K562 (cell line): ENCODE measurements around the gene BCAR3. TPM values are rescaled to one million over a fixed set of nuclear protein-coding genes. Genes with fewer than 3 reads are reported as not detected.

Experiments used
- AFF4 ChIP-seq: sonication (generic); formaldehyde crosslinking; IDR thresholded peaks from 2 replicates; pipeline ENCODE4 v1.8.0; 2023; ENCODE audit warnings: mild to moderate bottlenecking, missing genetic modification reagents
- ARID1B ChIP-seq: fragments of 450-650 bp; IDR thresholded peaks from 2 replicates; pipeline ENCODE4 v1.6.1; 2016; ENCODE audit warnings: antibody characterized with exemption, mild to moderate bottlenecking, inconsistent platforms
- CHD4 ChIP-seq: fragments of 200-600 bp; sonication (generic); IDR thresholded peaks from 3 replicates; pipeline ENCODE4 v1.6.1; 2012; ENCODE audit warnings: low read depth, mild to moderate bottlenecking, mixed read lengths, low read length, inconsistent platforms; ENCODE audit not compliant: insufficient read depth, insufficient replicate concordance, poor library complexity, severe bottlenecking
- CREB1 ChIP-seq, 2 experiments: sonication (generic) in 1 of 2; formaldehyde crosslinking in 1 of 2; IDR thresholded peaks; 2 replicates each; pipeline versions ENCODE4 v1.6.1 to v1.8.0; 2012 to 2022; ENCODE audit warnings: inconsistent platforms in 1 of 2, mild to moderate bottlenecking in 1 of 2, missing genetic modification reagents in 1 of 2, moderate library complexity in 1 of 2
- CXXC5 ChIP-seq: fragments of 250-450 bp; sonication (Bioruptor Pico); IDR thresholded peaks from 2 replicates; pipeline ENCODE4 v1.8.0; 2022; ENCODE audit warnings: inconsistent platforms, mild to moderate bottlenecking, moderate library complexity
- ETV6 ChIP-seq, 3 experiments: fragments of 150-350 bp in 1 of 3; sonication (generic) in 1 of 3; formaldehyde crosslinking in 1 of 3; IDR thresholded peaks; 2 replicates each; pipeline versions ENCODE4 v1.6.1 to v1.8.0; 2014 to 2022; ENCODE audit warnings: borderline replicate concordance in 2 of 3, low read depth in 2 of 3, antibody characterized with exemption in 1 of 3, low read length in 1 of 3, mild to moderate bottlenecking in 1 of 3, missing genetic modification reagents in 1 of 3
- HNRNPUL1 ChIP-seq: fragments of 200-400 bp; formaldehyde crosslinking; IDR thresholded peaks from 2 replicates; pipeline ENCODE4 v1.6.1; 2017; ENCODE audit warnings: low read length
- KAT2B ChIP-seq: IDR thresholded peaks from one replicate; pipeline ENCODE4 v1.6.1; 2012; ENCODE audit warnings: low read depth, mild to moderate bottlenecking, control low read depth, inconsistent platforms, low read length, moderate library complexity
- MIER1 ChIP-seq: fragments of 450-650 bp; IDR thresholded peaks from 2 replicates; pipeline ENCODE4 v1.6.1; 2016; ENCODE audit warnings: antibody characterized with exemption, mild to moderate bottlenecking, low read depth
- NR2F6 ChIP-seq: fragments of 450-650 bp; formaldehyde crosslinking; IDR thresholded peaks from 2 replicates; pipeline ENCODE4 v1.4.0; 2020; ENCODE audit warnings: mild to moderate bottlenecking
- PHTF2 ChIP-seq: fragments of 250-450 bp; sonication (Bioruptor Pico); IDR thresholded peaks from 2 replicates; pipeline ENCODE4 v1.5.0; 2021; ENCODE audit warnings: mild to moderate bottlenecking
- POU5F1 ChIP-seq: fragments of 150-350 bp; IDR thresholded peaks from 2 replicates; pipeline ENCODE4 v1.6.1; 2014; ENCODE audit warnings: borderline replicate concordance, low read length, low read depth, mild to moderate bottlenecking; ENCODE audit not compliant: partially characterized antibody
- SMC3 ChIP-seq: conservative IDR thresholded peaks from 2 replicates; pipeline ENCODE4 v1.6.1; 2011; ENCODE audit warnings: low read depth, low read length, improper control_type of control experiment; ENCODE audit not compliant: insufficient read depth
- THRB ChIP-seq: fragments of 450-650 bp; formaldehyde crosslinking; conservative IDR thresholded peaks from 2 replicates; pipeline ENCODE4 v1.4.0; 2022; ENCODE audit warnings: mild to moderate bottlenecking, missing genetic modification characterization
- TRIM28 ChIP-seq: fragments of 450-650 bp; IDR thresholded peaks from 2 replicates; pipeline ENCODE4 v1.6.1; 2017
- ZNF41 ChIP-seq: fragments of 250-450 bp; sonication (Bioruptor Pico); conservative IDR thresholded peaks from 2 replicates; pipeline ENCODE4 v1.4.0; 2020; ENCODE audit warnings: mild to moderate bottlenecking
- ZNF445 ChIP-seq: fragments of 250-450 bp; sonication (Bioruptor Pico); IDR thresholded peaks from 2 replicates; pipeline ENCODE4 v1.4.0; 2020; ENCODE audit warnings: low read depth, mild to moderate bottlenecking, moderate library complexity
- polyA plus RNA-seq, 8 experiments: library from polyadenylated mRNA; depleted of rRNA in 4 of 8; stranded (reverse) in 5 of 8; unstranded in 3 of 8; fragments of >200 nt; fragmentation: Nextera tagmentation in 2 of 8; fragmentation: Illumina TruSeq in 1 of 8; extraction: Ambion mirVana in 2 of 8; extraction: Trizol in 1 of 8; gene quantifications; 2 replicates each; pipeline versions ENCODE4 v1.2.1 to v1.2.3, GENCODE V29; 2011 to 2014; ENCODE audit warnings: inconsistent platforms in 1 of 8, missing spikeins in 1 of 8
- total RNA-seq, 7 experiments: library from RNA; depleted of rRNA in 6 of 7; stranded (reverse); fragments of >200 nt in 6 of 7; fragmentation: Illumina TruSeq in 2 of 7; extraction: Trizol in 2 of 7; gene quantifications; 2 replicates each; pipeline versions ENCODE4 v1.2.1 to v1.2.3, GENCODE V29; 2011 to 2021; ENCODE audit warnings: low replicate concordance in 1 of 7
- TF ChIP-seq, protein P1 (sequence below), 2 experiments: fragments of 250-450 bp in 1 of 2; fragments of 450-650 bp in 1 of 2; sonication (Bioruptor Pico) in 1 of 2; IDR thresholded peaks; 2 replicates each; pipeline versions ENCODE4 v1.6.1 to v1.8.0; 2016 to 2021; ENCODE audit warnings: mild to moderate bottlenecking in 2 of 2, moderate library complexity in 2 of 2, missing compliant biosample characterization in 1 of 2, missing genetic modification characterization in 1 of 2
- TF ChIP-seq, protein P2 (sequence below): sonication (generic); formaldehyde crosslinking; IDR thresholded peaks from 2 replicates; pipeline ENCODE4 v1.8.0; 2022; ENCODE audit warnings: mild to moderate bottlenecking, low read depth, missing genetic modification reagents

BCAR3 gene
- total and polyA plus RNA-seq, 9 of the 15 experiments (the other 6 are each of a cell fraction or from before 2014, with no cell fraction given) = 1.8 to 6.3 (median 3.8) TPM

DNA sequence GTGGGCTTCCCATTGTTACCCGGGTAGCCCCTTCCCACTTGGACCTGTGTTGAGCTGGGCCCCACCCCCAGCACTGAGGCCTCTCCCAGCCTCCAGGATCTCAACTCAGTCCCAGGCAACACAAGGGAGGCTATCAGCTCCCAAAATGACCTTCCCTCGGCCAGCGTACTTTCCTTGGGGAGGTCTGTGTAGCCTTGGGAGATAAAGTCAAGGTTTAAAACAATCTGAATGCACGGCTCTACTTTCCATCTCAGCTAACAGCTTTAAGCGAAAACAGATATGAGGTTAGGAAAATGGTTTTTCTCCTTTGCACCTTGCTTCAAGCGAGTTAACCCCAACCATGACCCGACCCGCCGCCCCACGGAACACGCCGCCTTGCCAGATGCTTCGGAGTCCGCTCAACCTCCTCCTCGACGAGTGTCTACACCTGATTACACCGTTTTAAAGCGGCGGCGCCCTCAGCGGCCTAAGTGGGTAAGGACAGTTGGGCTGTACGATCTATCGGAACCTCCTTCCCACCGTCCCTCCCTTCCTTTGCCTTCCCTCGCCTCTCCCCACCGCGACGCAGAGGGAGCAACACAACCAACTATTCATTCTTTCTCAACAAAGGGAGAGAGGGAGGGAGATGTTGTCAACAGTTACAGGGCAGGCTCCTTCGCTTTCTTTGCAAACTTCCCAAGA is 1.1 kb downstream of the BCAR3 start (continued):
- TF ChIP-seq AFF4 (CRISPR knock-in tag) (0 out of 2 replicates have a peak, but pooled peaks have one; percentile 22), ARID1B (0 out of 2 replicates have a peak, but pooled peaks have one; percentile 12), MIER1 (no peak), PHTF2 (CRISPR knock-in tag) (no peak), HNRNPUL1 (no peak), NR2F6 (CRISPR knock-in tag) (no peak), CREB1 (IDR thresholded peaks at IDR 0.05) (no peak), CREB1 (CRISPR knock-in tag; IDR thresholded peaks at IDR 0.05) (peak; percentile 32; the same call in 1 of the 2 replicates), CXXC5 (CRISPR knock-in tag) (peak; percentile 43), ETV6 (IDR thresholded peaks at IDR 0.05; ENCODE audit: borderline replicate concordance in 1 of 2, low read depth in 2 of 2, low read length in 1 of 2) (no peak), ETV6 (CRISPR knock-in tag; IDR thresholded peaks at IDR 0.05; ENCODE audit: borderline replicate concordance) (no peak), ZNF445 (CRISPR knock-in tag) (no peak), KAT2B (no peak), ZNF41 (CRISPR knock-in tag) (no peak), TRIM28 (no peak), CHD4 (no peak), THRB (CRISPR knock-in tag) (no peak), SMC3 (0 out of 2 replicates have a peak, but pooled peaks have one; percentile 13), POU5F1 (no peak)
- TF ChIP-seq, protein P1, sequence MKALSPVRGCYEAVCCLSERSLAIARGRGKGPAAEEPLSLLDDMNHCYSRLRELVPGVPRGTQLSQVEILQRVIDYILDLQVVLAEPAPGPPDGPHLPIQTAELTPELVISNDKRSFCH (CRISPR knock-in tag; IDR thresholded peaks at IDR 0.05) = no peak
- TF ChIP-seq, protein P1 (tag; IDR thresholded peaks at IDR 0.05) = 0 out of 2 replicates have a peak, but pooled peaks have one; percentile 29
- TF ChIP-seq, protein P2, sequence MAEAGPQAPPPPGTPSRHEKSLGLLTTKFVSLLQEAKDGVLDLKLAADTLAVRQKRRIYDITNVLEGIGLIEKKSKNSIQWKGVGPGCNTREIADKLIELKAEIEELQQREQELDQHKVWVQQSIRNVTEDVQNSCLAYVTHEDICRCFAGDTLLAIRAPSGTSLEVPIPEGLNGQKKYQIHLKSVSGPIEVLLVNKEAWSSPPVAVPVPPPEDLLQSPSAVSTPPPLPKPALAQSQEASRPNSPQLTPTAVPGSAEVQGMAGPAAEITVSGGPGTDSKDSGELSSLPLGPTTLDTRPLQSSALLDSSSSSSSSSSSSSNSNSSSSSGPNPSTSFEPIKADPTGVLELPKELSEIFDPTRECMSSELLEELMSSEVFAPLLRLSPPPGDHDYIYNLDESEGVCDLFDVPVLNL = no peak
